Measurements from ENCODE around the gene EMX2. TPM values are rescaled to one million over a fixed set of nuclear protein-coding genes. Genes with fewer than 3 reads are reported as not detected.

EMX2 gene
- polyA plus RNA-seq, 1 donor from 2014 or later: 0.12 TPM

DNA sequence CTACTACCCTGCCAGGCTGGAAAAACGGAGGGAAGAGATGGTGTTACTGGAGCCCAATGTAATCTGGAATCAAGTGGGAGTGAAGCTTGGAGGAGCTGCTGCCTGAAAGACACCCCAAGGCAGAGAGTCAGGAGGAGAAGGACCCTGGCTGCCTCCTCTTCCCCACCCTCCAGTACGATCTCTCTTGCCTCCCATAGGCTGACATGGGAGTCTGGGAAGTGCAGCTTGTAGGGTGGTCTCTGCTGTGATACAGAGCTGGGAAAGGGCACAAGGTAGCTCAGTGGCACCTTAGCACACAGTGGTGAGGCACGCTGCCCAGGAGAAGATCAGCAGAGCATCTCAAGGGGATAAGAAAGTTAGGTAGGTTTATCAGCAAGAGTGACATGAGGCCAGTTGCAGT is 35.9 kb downstream of the EMX2 start:
- H3K9me3 ChIP-seq (ENCODE audit: low read length): no peaks in the 10 kb centered on the region
- H3K27me3 ChIP-seq (ENCODE audit: insufficient read depth, low read depth, low read length): no peaks in the 10 kb centered on the region
- no peak overlapping the region for H3K4me3 ChIP-seq (ENCODE audit: low read length)
- H3K4me2 ChIP-seq (ENCODE audit: low read length): no peak overlapping the region
- no peak overlapping the region for H2AFZ ChIP-seq (ENCODE audit: low read depth, low read length)
- H3F3A ChIP-seq (ENCODE audit: insufficient read depth, low read length, poor library complexity, severe bottlenecking): no peaks in the 10 kb centered on the region
- no peak for TF ChIP-seq RAD21 (conservative IDR thresholded peaks at IDR 0.05)
- no peak for TF ChIP-seq EZH2 (IDR thresholded peaks at IDR 0.05; ENCODE audit: borderline replicate concordance, insufficient read depth, low read length, poor library complexity, severe bottlenecking)
- no peak for TF ChIP-seq TAF1 (IDR thresholded peaks at IDR 0.05; ENCODE audit: low read depth)
- TF ChIP-seq EP300 (conservative IDR thresholded peaks at IDR 0.05; ENCODE audit: poor library complexity, severe bottlenecking): no peak
- no peak for TF ChIP-seq POLR2AphosphoS5 (IDR thresholded peaks at IDR 0.05)
- no peak for TF ChIP-seq SMC3 (conservative IDR thresholded peaks at IDR 0.05; ENCODE audit: poor library complexity)
- TF ChIP-seq, protein P1, sequence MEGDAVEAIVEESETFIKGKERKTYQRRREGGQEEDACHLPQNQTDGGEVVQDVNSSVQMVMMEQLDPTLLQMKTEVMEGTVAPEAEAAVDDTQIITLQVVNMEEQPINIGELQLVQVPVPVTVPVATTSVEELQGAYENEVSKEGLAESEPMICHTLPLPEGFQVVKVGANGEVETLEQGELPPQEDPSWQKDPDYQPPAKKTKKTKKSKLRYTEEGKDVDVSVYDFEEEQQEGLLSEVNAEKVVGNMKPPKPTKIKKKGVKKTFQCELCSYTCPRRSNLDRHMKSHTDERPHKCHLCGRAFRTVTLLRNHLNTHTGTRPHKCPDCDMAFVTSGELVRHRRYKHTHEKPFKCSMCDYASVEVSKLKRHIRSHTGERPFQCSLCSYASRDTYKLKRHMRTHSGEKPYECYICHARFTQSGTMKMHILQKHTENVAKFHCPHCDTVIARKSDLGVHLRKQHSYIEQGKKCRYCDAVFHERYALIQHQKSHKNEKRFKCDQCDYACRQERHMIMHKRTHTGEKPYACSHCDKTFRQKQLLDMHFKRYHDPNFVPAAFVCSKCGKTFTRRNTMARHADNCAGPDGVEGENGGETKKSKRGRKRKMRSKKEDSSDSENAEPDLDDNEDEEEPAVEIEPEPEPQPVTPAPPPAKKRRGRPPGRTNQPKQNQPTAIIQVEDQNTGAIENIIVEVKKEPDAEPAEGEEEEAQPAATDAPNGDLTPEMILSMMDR (IDR thresholded peaks at IDR 0.05; ENCODE audit: poor library complexity, severe bottlenecking): no peak
- TF ChIP-seq REST (IDR thresholded peaks at IDR 0.05; ENCODE audit: borderline replicate concordance): no peak
- TF ChIP-seq MXI1 (conservative IDR thresholded peaks at IDR 0.05; ENCODE audit: poor library complexity, severe bottlenecking): no peak
- no peaks in the 10 kb centered on the region for H3K79me2 ChIP-seq (replicated peaks; ENCODE audit: insufficient read depth, low read length)
- no peaks in the 10 kb centered on the region for H3K9me2 ChIP-seq (ENCODE audit: insufficient read depth, low read length)
- no peak overlapping the region for H3K9ac ChIP-seq (ENCODE audit: low read length)
- H4K20me1 ChIP-seq (ENCODE audit: insufficient read depth): no peaks in the 10 kb centered on the region
- no peaks in the 10 kb centered on the region for H3K36me3 ChIP-seq (ENCODE audit: insufficient read depth, low read length)
- no peak overlapping the region for H3K27ac ChIP-seq (ENCODE audit: low read length)

DNA sequence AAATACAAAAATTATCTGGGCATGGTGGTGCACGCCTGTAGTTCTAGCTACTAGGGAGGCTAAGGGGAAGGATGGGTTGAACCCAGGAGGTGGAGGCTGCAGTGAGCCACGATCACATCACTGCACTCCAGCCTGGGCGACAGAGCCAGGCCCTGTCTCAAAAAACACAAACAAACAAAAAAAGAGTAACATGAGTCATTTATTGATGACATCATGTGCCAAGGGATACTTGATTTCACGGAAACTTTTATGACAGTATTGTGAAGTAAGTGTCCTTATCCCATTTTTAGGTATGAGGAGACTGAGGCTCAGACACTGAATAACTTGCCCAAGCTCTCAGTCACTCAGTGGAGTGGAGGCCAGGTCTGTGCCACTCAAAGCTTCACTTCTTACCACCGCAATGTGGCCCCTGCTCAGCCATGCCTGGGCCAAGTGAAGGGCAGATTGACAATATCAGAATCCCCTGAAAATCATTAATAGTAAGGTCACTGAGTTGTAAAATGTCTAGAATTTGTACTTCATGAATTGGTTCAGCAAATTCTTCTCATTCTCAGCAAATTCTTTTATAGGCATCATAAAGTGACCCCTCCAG is 36.5 kb downstream of the EMX2 start:
- Histone ChIP-seq H3K27ac (ENCODE audit: low read length) (no peak overlapping the region), H3K4me3 (ENCODE audit: low read length) (no peak overlapping the region), H3K9ac (ENCODE audit: low read length) (no peak overlapping the region), H3K9me3 (ENCODE audit: low read length) (no peaks in the 10 kb centered on the region), H3K79me2 (replicated peaks; ENCODE audit: insufficient read depth, low read length) (no peaks in the 10 kb centered on the region), H3K36me3 (ENCODE audit: insufficient read depth, low read length) (no peaks in the 10 kb centered on the region), H3K4me2 (ENCODE audit: low read length) (no peak overlapping the region), H3F3A (ENCODE audit: insufficient read depth, low read length, poor library complexity, severe bottlenecking) (no peaks in the 10 kb centered on the region), H4K20me1 (ENCODE audit: insufficient read depth) (no peaks in the 10 kb centered on the region), H3K27me3 (ENCODE audit: insufficient read depth, low read depth, low read length) (no peaks in the 10 kb centered on the region), H2AFZ (ENCODE audit: low read depth, low read length) (no peak overlapping the region), H3K9me2 (ENCODE audit: insufficient read depth, low read length) (no peaks in the 10 kb centered on the region)
- TF ChIP-seq SMC3 (conservative IDR thresholded peaks at IDR 0.05; ENCODE audit: poor library complexity) (no peak), EZH2 (IDR thresholded peaks at IDR 0.05; ENCODE audit: borderline replicate concordance, insufficient read depth, low read length, poor library complexity, severe bottlenecking) (no peak), EP300 (conservative IDR thresholded peaks at IDR 0.05; ENCODE audit: poor library complexity, severe bottlenecking) (no peak), RAD21 (conservative IDR thresholded peaks at IDR 0.05) (no peak), REST (IDR thresholded peaks at IDR 0.05; ENCODE audit: borderline replicate concordance) (no peak), POLR2AphosphoS5 (IDR thresholded peaks at IDR 0.05) (no peak), MXI1 (conservative IDR thresholded peaks at IDR 0.05; ENCODE audit: poor library complexity, severe bottlenecking) (no peak), TAF1 (IDR thresholded peaks at IDR 0.05; ENCODE audit: low read depth) (no peak)
- TF ChIP-seq, protein P1 (IDR thresholded peaks at IDR 0.05; ENCODE audit: poor library complexity, severe bottlenecking): no peak
